DMS79 (cell line): ENCODE results near the gene MGME1.

Experiments
- DNase-seq: peaks from one replicate; lab custom pipeline; 2025; lab: John Stamatoyannopoulos, UW

The MGME1 gene, protein sequence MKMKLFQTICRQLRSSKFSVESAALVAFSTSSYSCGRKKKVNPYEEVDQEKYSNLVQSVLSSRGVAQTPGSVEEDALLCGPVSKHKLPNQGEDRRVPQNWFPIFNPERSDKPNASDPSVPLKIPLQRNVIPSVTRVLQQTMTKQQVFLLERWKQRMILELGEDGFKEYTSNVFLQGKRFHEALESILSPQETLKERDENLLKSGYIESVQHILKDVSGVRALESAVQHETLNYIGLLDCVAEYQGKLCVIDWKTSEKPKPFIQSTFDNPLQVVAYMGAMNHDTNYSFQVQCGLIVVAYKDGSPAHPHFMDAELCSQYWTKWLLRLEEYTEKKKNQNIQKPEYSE

GRCh38 chr20:17968366-17969277, at the start of gene MGME1, which contains the start of gene SNX5:
MGME1 (plus strand) TSS chr20:17969018; CDS start chr20:17969860, 842 bp downstream.
SNX5 (minus strand) TSS chr20:17968794; CDS start chr20:17968425, 369 bp downstream.
- peak; percentile 95 for DNase-seq

DNA sequence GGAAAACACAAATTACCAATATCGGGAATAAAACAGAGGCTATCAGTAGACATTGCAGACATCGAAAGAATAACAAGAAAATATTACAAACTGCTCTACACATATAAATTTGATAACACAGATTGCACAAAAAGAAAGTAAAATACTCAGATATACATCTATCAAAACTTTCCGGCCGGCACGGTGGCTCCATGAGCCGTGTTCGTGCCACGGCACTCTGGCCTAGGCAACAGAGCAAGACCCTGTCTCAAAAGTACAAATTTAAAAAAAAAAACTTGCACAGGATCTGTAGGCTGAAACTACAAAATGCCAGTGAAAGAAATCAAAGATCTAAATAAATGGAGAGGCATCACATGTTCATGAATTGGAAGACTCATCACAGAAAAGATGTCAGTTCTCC, 49.7 kb upstream of the MGME1 start:
- DNase-seq: no peak

GRCh38 chr20:17921774-17922173, 47.0 kb upstream of the MGME1 start:
- no peak for DNase-seq

DNA sequence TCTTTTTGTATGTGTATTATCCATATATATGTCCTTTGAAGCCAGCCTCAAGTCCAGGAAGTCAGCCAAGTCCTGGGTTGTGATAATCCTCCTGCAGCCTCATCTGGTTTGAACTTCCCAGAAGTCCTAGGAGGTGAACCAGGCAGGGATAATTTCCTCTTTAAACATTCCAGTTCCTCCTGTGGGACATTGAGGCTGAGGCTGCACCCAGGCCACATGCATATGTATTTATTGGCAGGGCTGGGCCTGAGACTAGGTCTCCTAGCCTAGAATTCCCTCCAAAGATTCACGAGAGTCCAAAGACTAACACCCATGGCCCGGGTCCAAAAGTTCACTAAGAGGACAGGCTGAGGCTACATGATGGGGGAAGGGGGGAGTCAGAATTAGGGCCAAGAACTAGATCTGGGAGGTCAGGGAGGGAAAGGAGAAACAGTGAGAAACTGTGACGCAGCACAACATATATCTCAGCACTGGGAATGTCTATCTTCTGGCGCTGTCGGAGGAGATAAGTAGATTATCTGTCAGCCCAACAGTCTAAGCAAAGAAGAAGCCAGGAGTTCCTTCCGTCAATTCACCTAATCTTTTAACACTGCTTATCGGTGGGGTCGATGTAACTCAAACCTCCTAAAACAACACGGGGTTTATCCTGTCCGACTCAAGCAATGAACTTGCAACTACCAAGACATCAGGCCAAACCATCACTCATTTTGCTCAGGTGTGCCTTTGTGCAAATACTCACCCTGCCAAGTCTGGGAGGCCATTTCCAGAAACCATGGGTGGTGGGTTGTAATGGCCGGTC, 43.5 kb upstream of the MGME1 start:
- DNase-seq: no peak

- no peak for DNase-seq
Observed at GRCh38 chr20:17925940-17926300, 42.9 kb upstream of the MGME1 start.

GRCh38 chr20:17928211-17928611, 40.6 kb upstream of the MGME1 start:
- no peak for DNase-seq

DNA sequence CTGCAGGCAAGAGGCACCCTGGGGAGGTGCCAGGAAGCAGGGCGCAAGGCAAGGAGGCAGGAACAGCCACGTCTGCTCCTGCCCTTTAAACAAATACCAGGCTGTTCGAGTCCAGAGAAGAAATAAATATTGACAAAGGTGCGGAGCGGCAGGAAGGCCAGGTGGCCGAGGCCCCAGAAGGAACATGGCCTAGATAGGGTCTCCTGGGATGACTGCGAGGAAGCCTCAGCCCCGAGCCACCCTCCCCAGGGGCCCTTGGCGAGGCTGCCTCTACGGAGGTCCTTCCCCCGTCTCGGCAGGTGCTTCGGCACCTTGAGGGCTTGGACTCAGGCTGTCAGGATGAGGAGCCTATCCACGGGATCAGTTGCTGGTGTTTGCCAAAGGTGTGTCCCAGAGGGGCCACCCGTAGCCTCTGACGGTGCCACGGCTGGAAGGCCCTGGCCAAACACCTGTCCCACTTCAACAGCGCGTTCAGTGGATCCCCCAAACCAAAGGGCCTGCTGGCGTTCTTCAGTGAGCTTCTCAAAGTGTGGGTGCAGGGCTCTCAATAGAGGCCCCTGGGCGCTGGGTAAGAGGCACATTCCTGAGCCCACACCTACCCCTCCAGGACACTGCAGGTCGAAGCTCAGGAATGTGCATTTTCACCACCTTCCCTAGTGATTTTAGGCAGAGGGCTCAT, 40.0 kb upstream of the MGME1 start:
- DNase-seq: peak; percentile 34

- no peak for DNase-seq
Observed at GRCh38 chr20:17931513-17931912, 37.3 kb upstream of the MGME1 start.

- DNase-seq: no peak
Observed at GRCh38 chr20:17932396-17932795, 36.4 kb upstream of the MGME1 start.

DNA sequence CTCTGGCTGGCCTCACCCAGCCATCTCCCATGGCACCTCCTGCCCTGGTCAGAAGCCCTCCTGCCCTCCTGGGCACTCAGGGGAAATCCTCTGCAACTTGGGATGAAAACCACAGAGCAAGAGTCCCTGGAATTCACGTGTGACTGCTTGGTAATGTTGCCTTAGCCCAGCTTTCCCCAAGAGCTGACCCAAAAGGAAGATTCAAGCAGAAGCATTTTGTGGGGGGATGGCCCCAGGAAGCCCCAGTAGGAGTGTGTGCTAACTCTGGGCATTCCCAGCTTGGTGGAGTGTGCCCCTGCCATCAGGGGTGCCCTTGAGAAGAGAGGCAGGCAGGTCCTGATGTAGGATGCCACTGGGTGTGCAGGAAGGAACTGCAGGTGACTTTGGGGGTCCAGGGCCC, 35.7 kb upstream of the MGME1 start:
- no peak for DNase-seq

- DNase-seq: no peak
Observed at GRCh38 chr20:17933711-17934110, 35.1 kb upstream of the MGME1 start.

GRCh38 chr20:17934141-17934862, 34.5 kb upstream of the MGME1 start:
- DNase-seq: no peak

GRCh38 chr20:17935186-17935585, 33.6 kb upstream of the MGME1 start:
- DNase-seq: no peak

DNA sequence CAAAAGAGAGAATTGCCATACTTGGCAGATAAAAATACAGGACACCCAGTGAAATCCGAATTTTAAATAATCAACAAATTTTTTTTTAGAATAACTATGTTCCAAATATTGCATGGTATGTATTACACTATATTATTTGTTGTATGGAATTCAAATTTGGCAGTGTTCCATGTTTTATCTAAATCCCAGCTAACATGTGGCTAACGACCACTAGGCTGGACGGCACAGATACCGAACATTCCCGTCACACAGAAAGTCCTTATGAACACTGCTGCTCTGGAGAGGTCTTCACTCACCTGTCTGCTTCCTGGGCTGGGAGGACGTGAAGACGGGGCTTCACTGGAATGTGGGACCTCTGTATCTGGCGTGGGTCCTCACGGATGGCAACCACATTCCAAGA, 33.1 kb upstream of the MGME1 start:
- DNase-seq: no peak

DNA sequence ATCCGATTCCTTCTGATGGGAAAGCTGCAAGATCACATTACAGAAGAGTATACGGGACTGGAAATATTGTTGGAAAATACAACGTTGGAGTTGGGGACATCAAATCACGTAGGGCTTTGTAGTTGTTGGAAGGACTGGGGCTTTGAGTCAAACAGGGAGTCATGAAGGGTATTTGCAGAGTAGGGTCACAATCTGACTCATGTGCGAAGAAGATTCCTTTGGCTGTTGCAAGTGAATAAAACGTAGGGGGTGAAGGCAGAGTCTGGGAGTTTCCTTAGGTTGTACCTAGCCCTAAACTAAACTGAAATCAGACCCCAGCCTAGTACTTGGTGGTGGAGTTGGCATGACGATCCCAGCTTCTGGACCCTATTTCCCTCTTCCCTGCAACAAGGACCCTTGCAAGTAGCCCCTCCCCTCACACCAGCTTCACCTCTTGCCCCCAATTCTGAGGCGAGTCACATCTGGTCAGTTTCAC, 32.5 kb upstream of the MGME1 start:
- DNase-seq: no peak

DNA sequence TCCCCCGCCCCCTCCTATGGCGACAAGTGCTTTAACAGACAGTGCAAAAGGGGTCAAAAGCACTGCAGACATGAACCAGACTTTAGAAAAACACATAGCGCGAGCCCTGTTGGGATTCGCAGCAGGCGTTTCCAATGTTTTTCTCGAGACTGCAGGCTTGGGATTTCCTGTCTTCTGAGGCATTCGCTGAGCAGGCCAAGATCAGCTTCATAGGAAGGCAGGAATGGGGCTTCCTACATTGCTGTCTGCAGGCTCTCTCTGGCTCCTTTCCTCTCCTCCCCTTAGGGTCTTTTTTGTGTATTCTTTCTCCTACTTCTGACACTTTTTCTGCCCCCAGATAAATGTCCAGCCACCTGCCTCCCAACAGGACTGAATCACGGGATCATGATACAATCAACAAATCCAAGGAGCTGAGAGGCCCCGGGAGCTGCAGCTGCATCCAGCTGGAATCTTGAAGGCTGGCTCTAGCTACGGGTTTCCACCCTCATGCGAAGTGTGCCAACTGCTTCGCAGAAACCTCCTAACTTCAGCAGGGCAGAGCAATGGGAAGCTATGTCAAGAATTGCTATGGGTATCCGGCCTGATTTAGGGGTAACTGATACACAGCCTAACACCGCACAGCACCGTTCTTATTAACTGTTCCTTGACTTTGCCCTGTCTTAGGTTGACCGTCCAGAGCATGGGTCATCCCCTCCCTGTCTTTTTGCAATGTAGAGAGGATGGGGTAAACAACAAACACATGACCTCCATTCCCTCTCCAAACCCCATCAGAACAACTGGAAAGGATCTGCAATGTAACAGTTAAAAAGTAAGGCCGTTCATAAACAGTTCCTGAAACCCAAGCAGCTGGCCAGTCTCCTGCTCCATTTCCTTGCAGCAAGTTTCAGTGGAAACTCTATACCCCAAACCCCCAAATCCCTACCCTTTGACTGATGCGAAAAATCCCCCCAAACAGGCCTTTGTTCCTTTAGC, 31.8 kb upstream of the MGME1 start:
- DNase-seq: no peak

- peak; percentile 22 for DNase-seq
Observed at GRCh38 chr20:17938871-17939619, 29.8 kb upstream of the MGME1 start.

DNA sequence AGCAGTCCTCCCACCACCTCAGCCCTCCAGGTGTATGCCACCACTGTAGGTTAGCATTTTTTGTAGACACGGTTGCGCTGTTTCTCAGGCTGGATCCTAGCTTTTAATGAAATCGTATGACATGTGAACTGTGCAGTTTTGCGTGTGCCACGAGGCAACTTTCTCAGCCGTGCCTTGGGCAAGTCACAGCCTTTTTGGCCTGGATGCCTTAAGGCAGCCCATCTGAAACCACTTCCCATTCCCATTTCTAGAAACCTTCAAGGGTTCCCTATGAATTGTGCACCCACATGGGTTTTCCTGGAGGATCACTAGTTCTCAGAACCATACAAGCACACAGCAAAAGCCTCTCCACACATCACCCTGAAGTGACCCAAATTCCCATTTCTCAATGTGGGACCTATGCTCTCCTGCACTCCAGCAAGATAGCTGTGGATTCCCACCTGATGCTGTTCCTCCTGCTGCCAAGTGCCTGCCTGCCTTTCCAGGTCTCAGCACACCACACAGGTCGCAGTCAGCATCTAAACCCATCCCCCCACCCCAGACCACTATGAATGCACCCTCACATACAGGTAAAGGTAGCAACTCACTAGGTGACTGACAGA, 29.1 kb upstream of the MGME1 start:
- DNase-seq: no peak
